DOHH2 (cell line): ENCODE data around the gene NAA60.

ENCODE experiments used
- CTCF ChIP-seq: fragments of 200-600 bp; sonication (generic); IDR thresholded peaks from one replicate; pipeline ENCODE4 v1.5.1; 2014; ENCODE audit warnings: antibody characterized with exemption, mild to moderate bottlenecking, low read depth, low read length; ENCODE audit not compliant: poor library complexity, severe bottlenecking
- EZH2phosphoT487 ChIP-seq: fragments of 200-600 bp; sonication (generic); IDR thresholded peaks from 2 replicates; pipeline ENCODE4 v1.6.1; 2017; ENCODE audit warnings: borderline replicate concordance, mild to moderate bottlenecking, antibody characterized with exemption, low read length, moderate library complexity, mixed read lengths

DNA sequence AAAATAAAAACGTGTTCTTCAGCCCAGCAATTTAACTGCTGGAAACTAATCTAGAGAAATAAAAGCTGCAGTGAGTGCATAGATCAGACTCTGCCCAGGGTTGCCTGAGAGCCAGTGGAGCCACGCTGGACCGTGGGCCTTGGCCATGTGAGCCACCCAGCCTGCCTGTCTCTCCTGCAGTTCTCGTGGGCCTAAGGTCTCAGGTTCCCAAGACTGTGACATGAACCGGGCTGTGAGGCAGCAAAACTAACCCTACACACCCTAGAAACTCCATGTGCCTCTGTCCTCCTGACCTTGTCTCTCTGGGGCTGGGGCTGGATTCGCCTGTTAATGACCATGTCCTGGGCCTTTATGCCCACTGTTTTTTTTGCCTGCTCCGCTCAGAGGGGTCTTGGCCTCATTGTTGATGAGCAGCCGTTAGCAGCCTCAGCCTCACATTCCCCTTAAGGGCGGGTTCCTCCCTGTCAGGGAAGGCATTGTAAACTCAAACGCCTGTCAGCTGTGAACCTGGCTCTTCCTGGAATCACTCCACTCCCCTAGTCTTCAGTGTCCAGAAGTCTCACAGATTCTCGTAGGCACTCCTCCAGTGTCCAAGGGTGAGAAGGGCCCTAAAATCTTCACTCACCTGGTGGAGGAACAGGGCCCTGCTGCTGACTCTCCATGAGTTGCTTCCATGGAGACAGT is 34.9 kb downstream of the NAA60 start:
- TF ChIP-seq CTCF (no peak), EZH2phosphoT487 (no peak)
